Mesodermal cell (in vitro differentiated cells): Measurements from ENCODE around the gene MED12L.

ENCODE experiments used
- H3K27ac ChIP-seq: 2 replicates; pipeline ENCODE4 v1.7.0; 2013; ENCODE audit warnings: mild to moderate bottlenecking, low read depth, low read length, moderate library complexity; ENCODE audit not compliant: severe bottlenecking
- H3K36me3 ChIP-seq: 2 replicates; pipeline ENCODE4 v1.7.1; 2013; ENCODE audit warnings: mild to moderate bottlenecking, low read length, moderate library complexity; ENCODE audit not compliant: control insufficient read depth, insufficient read depth
- H3K4me1 ChIP-seq: one replicate; pipeline ENCODE4 v1.7.1; 2013; ENCODE audit warnings: mild to moderate bottlenecking, low read length; ENCODE audit not compliant: insufficient read depth, control insufficient read depth, poor library complexity, severe bottlenecking
- H3K4me3 ChIP-seq: 2 replicates; pipeline ENCODE4 v1.7.0; 2013; ENCODE audit warnings: low read length, control low read depth, mild to moderate bottlenecking; ENCODE audit not compliant: insufficient read depth, poor library complexity, severe bottlenecking; ENCODE audit errors: extremely low read depth
- H3K9me3 ChIP-seq: 2 replicates; pipeline ENCODE4 v1.7.1; 2013; ENCODE audit warnings: mild to moderate bottlenecking, low read length, moderate library complexity; ENCODE audit not compliant: control insufficient read depth
- WGBS, 2 experiments: methylation state at CpG; one replicate each; pipeline ENCODE4 v1.1.5; 2013; ENCODE audit warnings: missing lambda C conversion rate in 2 of 2; ENCODE audit not compliant: insufficient coverage in 2 of 2; 5-methylcytosine and 5-hydroxymethylcytosine counted together

Gene MED12L

DNA sequence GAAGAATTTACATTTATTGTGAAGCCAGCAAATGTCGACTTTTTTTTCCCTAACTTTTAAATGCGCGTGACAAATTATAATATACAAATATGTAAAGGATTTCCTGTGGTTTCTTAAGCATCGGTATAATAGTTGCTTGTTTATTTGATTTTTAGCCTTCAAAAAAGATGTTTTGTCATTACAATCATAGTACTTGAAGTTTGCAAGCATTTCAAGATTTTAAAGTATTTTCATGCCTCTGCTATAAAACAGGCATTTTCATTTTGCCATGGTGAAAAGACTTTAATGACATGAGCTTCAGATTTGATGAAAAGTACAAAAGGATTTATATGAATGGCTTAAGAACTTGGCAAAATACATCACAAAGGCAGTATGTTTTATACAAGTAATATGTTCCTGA lies 308.5 kb downstream of the MED12L start:
- H3K4me3 ChIP-seq = no peak overlapping the region
- no peak overlapping the region for H3K27ac ChIP-seq
- H3K4me1 ChIP-seq = no peaks in the 10 kb centered on the region
- no peaks in the 10 kb centered on the region for H3K36me3 ChIP-seq
- no CpG with 5 or more reads among the region's 4 CpGs for WGBS, 2 experiments
- H3K9me3 ChIP-seq = no peaks in the 10 kb centered on the region

DNA sequence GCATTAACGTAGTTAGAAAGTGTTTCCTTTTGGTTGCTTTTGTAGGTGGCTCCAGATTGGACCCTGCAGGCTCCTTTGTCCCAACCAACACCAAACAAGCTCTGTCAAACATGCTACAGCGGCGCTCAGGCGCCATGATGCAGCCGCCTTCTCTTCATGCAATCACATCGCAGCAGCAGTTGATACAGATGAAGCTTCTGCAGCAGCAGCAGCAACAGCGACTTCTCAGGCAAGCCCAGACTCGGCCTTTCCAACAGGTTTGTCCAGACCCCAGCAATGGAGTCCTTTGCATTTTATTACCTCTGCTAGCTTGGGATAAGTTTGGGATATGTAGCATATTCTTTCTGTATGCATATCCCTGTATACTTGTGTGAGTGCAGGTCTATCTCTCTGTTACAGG lies 309.1 kb downstream of the MED12L start:
- 86 to 90% methylated on average over 4 to 7 of the region's 8 CpGs for WGBS, 2 experiments
- no peaks in the 10 kb centered on the region for H3K36me3 ChIP-seq
- no peaks in the 10 kb centered on the region for H3K4me1 ChIP-seq
- H3K9me3 ChIP-seq = no peaks in the 10 kb centered on the region
- no peak overlapping the region for H3K27ac ChIP-seq
- H3K4me3 ChIP-seq = no peak overlapping the region

DNA sequence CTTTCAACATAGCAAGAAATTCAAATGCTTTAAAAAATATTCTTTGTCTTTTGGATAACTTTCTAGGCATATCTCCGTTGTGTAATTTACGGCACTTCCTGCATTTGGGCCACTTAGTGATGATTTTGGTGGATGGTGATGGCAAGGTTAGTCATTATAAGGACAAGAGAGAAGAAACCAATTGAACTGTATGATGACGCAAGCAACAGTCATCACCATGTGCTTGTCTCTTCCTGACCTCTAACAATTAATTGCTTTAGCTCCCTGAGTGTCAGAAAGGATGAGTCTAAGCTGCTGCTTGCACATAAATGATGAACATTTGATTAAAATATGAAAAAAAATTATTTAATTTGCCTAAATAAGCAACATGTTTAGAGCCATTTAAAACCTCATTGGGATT lies 310.3 kb downstream of the MED12L start:
- no peaks in the 10 kb centered on the region for H3K4me1 ChIP-seq
- H3K9me3 ChIP-seq = no peaks in the 10 kb centered on the region
- no peaks in the 10 kb centered on the region for H3K36me3 ChIP-seq
- H3K27ac ChIP-seq = no peak overlapping the region
- H3K4me3 ChIP-seq = no peak overlapping the region
- 80 to 100% methylated on average over 1 of the region's 3 CpGs for WGBS, 2 experiments

DNA sequence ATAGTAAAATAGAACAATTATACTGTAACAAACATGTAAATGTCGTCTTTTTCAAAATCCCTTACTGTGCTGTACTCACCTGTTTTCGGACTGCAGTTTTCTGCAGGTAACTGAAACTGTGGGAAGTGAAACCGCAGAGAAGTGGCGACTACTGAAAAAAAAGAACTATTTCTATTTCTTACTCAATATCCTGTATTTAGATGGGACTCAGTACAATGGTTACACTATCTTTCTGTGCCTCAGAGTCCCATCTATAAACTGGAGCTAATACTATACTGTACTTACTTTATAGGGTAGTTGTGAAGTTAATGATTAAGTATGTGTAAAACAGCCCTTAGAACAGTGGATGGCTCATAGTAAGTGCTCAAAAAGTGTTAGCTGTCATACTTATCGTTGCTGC lies 313.4 kb downstream of the MED12L start:
- H3K27ac ChIP-seq = no peak overlapping the region
- no peaks in the 10 kb centered on the region for H3K4me1 ChIP-seq
- WGBS, 2 experiments = no CpG with 5 or more reads among the region's 5 CpGs

DNA sequence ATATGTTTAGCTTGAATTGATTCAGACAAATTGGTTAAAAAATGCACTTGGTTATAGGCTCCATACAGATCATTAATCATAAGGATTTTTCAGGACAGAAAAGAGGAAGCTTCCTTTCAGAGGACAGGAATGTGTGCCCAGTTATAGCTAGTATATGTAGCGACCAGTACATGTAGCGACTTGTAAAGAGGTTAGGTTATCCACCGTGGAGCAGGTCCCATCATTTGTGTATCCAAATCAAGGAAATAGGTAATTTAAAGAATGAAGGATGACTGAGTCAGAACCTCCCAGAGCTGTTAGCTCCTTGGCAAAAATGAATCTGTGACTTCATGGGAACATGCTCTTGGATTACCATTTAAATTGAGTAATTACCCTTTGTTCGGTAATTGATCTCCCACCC lies 314.9 kb downstream of the MED12L start:
- Histone ChIP-seq H3K4me1 (no peaks in the 10 kb centered on the region), H3K27ac (no peak overlapping the region), H3K4me3 (no peak overlapping the region), H3K36me3 (no peaks in the 10 kb centered on the region), H3K9me3 (no peaks in the 10 kb centered on the region)
- 100% methylated on average over 3 of the region's 4 CpGs for WGBS, 2 experiments

More for the DNA sequence above, 313.4 kb downstream of the MED12L start:
- no peaks in the 10 kb centered on the region for H3K36me3 ChIP-seq
- H3K4me3 ChIP-seq = no peak overlapping the region
- no peaks in the 10 kb centered on the region for H3K9me3 ChIP-seq

DNA sequence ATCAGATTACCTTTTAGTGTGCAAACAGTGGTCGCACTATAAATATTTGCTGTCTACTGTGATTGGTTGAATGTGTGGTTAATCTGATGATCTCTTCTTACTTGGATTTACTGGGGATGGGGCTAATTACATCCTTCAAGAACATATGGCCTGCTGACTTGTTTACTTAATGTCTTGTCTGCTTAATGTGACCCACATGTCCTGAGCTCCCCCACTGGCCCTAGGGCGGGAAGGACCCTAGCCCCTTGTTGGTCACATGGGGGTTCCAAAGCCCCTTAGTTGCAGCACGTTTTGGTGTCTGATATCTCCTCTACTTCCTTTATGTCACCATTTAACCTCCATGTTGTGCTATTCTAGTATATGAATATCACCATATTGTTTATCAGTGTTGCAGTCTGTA lies 316.9 kb downstream of the MED12L start:
- H3K36me3 ChIP-seq = no peaks in the 10 kb centered on the region
- H3K4me3 ChIP-seq = no peak overlapping the region
- WGBS, 2 experiments = 100% methylated on average over 1 of the region's 3 CpGs; no CpG with 5 or more reads in 1 of the 2 experiments
- H3K9me3 ChIP-seq = no peaks in the 10 kb centered on the region
- no peaks in the 10 kb centered on the region for H3K4me1 ChIP-seq
- no peak overlapping the region for H3K27ac ChIP-seq

DNA sequence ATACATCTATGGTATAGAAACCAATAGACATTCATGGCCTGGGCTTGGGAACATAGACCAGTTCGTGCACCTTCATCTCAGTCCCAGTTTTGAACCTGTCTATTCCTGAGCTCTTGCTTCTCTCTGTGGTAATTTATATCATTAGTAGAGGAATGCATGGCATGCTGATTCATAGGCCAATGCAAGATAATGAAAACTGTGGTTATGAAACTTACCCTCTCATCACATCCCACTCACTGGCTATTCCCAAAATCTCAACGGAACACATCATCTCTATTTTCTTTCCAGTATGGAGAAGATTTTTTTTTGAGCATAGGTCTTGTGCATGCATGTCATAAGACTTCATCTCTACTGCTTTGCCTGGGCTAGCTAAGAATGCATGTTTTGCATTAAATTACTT lies 317.8 kb downstream of the MED12L start:
- Histone ChIP-seq H3K27ac (no peak overlapping the region), H3K4me3 (no peak overlapping the region), H3K36me3 (no peaks in the 10 kb centered on the region), H3K4me1 (no peaks in the 10 kb centered on the region), H3K9me3 (no peaks in the 10 kb centered on the region)
- no CpG with 5 or more reads among the region's 2 CpGs for WGBS, 2 experiments

DNA sequence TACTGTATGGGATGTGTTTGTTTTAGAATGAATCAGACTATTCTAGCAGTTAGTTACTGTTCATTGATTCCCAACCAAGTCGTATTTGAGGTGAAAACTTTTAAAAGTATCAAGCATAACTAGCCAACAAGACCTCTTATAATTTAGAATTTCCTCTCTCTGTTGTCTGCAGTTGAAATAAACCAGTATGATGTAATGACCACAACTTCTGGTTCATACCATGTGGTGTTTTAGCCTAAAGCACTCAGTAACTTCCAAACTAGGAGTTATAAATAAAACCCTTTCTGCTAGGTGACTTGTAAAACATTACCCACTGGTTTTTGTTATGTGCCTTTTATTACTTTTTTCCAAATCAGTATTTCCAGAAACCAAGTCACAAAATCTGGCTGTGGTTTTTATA lies 318.9 kb downstream of the MED12L start:
- Histone ChIP-seq H3K4me1 (no peaks in the 10 kb centered on the region), H3K36me3 (no peaks in the 10 kb centered on the region), H3K4me3 (no peak overlapping the region), H3K27ac (no peak overlapping the region), H3K9me3 (no peaks in the 10 kb centered on the region)
- WGBS, 2 experiments = no CpG with 5 or more reads among the region's 1 CpG

DNA sequence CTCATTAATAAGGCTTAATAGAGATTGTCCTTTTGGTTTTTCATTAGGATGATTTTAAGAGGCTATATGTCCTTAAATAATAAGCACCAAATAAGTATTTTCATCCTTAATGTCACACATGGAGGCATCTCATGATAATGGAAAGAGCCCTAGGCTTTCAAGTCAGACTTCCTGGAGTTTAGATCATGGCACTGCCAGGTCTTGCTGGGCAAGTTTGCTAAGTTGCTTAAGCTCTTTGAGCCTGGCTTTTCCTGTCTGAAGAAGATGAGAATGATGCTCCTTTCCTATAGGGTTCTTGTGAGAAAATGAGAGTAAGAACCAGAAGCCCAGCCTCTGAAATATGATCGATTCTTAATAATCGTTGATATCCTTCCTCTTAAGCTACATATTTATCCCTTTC lies 322.5 kb downstream of the MED12L start:
- Histone ChIP-seq H3K4me3 (no peak overlapping the region), H3K27ac (no peak overlapping the region), H3K4me1 (no peaks in the 10 kb centered on the region), H3K36me3 (no peaks in the 10 kb centered on the region), H3K9me3 (peaks cover 2% of the 10 kb centered on the region)
- no CpG with 5 or more reads among the region's 2 CpGs for WGBS, 2 experiments

DNA sequence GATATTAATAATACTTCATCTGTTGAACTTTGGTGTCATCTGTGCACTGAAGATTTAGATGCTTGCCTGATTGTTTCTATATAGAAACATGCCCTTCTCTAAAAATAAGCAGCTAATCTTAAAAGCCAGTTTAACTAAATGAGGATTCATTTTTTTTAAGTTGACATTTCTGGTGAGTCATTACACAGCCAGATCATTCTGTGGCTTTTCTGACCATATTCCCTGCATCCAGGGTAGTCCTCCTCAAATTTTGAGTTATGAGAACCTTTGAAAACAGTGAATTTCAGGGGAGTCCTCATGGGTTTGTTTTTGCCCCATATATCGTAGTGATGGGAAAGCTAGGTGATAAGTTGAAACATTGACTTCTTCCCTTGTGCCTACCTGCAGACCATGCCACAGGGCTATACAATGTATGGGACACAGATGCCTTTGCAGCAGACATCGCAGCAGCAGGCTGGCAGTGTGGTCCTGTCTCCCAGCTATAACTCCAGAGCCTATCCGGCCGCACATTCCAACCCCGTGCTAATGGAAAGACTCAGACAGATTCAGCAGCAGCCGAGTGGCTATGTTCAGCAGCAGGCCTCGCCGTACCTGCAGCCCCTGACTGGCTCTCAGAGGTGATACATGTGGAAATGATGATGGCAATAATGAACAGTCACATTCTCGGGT lies 325.6 kb downstream of the MED12L start:
- no peak overlapping the region for H3K27ac ChIP-seq
- H3K36me3 ChIP-seq = no peaks in the 10 kb centered on the region
- H3K4me3 ChIP-seq = no peak overlapping the region
- H3K9me3 ChIP-seq = peaks cover 2% of the 10 kb centered on the region
- no peaks in the 10 kb centered on the region for H3K4me1 ChIP-seq
- WGBS, 2 experiments = 87 to 97% methylated on average over 6 to 8 of the region's 9 CpGs

DNA sequence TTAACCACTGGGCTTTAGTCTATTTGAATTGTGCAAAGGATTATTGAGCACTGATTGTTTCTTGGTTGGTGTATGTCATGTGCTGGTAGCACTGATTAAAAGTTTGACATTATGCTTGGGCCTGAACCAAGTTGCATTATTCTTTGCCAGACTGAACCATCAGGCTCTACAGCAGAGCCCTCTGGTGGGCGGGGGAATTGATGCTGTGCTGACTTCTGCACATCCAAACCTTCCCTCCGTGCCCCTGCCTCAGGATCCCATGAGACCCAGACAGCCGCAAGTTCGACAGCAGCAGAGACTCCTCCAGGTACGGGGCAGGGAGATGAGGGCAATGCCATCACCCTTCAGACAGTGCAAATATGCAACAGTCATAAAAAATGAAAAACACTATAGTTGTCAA lies 327.5 kb downstream of the MED12L start:
- Histone ChIP-seq H3K27ac (no peak overlapping the region), H3K9me3 (peaks cover 2% of the 10 kb centered on the region), H3K36me3 (no peaks in the 10 kb centered on the region), H3K4me3 (no peak overlapping the region), H3K4me1 (no peaks in the 10 kb centered on the region)
- WGBS, 2 experiments = 90 to 93% methylated on average over 4 of the region's 5 CpGs
